HUDEP-2 (cell line): ENCODE results near the gene FANCF.

ENCODE experiments used
- DNase-seq, 76 experiments: peaks; one replicate each; lab custom pipeline; 2025; ENCODE audit not compliant: unreplicated experiment in 76 of 76; lab: John Stamatoyannopoulos, UW

The FANCF gene

DNA sequence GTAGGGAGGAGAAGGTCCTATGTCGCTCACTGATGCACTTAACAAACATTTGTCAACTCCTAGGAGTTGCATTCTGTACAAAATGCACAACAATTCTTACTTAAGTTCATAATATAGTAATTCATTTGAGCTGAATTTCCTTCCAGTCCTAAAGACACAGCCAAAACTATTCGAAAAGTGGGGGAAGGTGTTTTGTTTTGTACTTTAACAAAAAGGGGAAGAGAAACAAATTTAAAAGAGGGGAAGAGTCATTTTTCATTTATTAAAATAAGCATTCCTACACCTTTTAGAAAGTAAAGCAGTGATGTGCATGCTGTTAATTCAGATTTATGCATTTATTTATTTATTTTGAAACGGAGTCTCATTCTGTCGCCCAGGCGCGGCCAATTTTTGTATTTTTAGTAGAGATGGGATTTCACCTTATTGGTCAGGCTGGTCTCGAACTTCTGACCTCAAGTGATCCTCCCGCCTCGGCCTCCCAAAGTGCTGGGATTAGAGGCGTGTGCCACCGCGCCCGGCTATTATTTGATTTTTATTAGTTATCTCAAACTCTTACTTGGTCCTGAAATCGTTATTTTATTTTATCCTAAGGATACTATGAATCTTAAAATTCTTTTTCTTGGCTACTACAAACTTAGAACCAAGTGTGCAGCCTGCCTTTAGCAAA lies 1.1 kb upstream of the FANCF start:
- peak in 1 of 76 experiments; percentile 6 for DNase-seq

DNA sequence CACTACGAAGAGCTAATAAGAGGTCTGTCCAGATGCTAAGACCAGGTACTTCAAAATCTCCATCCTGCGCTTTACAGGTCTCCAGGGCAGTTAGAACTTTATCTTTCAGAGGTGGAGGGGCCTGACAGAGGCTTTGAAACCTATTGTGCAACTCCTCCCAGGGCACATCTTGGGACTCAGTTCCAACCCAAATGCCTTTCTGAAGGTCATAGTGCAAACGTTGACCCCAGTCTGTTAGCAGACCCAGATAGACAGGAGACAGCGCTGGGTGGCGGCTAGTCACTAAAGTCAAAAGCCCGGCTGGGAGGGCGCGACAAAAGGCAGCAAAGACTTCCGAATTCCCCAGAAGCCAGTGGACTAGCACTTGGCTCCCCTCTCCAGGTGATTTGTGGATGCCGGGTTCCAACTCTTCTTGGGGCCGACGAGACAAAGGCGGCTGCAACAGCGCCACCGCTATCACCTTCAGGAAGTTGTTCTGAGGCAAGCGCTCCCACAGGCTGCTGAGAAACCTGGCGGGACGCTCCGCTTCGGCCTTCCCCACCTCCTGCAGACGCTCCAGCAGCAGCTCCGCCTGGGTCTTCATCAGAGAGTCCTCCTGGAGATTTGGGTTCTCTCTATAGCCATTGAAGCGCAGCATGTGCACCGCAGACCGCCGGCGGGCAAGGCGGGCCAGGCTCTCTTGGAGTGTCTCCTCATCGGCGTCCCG lies 728 bp downstream of the FANCF start:
- DNase-seq = peak in 60 of 76 experiments; percentile 1 to 73 (median 44)

DNA sequence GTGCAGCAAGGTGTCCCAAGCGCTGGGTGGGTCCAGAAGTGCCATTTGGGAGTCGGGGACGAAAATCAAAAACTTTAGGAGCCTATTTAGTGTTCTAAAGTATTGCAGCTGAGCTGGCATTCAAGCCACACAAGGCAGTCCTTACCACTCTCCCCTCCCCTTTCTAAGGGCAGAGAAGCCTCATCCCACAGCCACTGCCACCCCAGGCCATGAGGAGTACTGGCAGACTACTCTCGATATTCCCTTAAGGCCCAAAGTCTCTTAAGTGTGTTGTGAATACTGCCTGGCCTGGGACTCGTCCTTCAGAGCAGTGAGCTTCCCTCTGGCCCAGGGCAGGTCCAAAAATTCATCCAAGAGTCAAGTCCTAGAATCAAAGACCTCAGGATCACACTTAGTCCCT lies 7.8 kb downstream of the FANCF start:
- DNase-seq = no peak

DNA sequence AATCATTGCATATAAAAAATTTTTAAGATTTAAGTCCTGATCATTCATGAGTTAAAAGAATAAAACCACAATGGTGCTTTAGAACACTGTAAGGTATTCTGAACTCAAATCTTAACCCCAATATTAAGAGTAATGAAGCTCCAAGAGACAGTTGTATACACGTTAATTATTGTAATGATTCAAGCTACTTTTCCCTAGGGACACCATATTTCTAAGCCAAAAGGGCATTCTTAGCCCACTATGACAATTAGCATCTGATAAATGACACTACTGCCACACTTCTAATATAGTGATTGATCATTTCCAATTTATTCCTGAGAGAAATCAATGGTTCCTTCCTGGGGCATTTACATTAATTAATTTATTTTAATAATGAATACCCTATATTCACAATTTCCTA lies 21.7 kb downstream of the FANCF start:
- DNase-seq = no peak

DNA sequence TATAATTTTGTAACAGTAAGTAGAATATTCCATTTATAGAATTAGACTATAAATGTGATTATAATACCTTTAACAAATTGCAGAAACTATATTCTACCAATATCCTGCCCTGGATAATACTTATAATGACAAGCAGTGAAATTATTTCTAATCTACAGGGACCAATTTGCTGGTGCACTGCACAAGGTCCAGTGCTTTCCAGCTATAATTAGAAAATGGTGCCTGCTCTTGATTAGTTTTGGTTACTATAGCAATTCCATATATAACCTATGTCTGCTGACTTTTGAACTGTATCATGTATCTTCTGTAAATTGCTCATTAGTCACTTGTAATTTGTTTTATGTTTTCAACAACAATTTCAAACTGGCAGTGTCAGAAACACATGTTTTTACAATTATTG lies 23.1 kb downstream of the FANCF start:
- no peak for DNase-seq

DNA sequence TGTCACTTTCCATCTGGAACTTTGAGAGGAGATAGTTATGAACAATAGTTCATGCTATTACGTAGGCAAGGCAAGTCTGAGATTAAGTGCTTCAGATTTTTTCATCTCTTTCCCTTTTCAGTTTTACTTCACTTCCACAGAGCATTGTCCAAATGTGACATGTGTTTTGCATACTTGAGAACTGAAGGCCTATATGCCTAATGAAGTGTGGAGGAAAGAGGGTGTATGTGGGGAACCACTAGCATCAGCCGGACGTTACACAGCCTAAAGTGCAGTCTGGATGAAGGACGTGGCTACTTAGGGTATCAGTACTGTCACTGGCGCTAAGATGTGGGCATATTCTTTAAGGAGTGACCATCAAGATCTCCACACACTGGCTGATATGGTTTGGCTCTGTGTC lies 26.2 kb downstream of the FANCF start:
- DNase-seq = no peak

DNA sequence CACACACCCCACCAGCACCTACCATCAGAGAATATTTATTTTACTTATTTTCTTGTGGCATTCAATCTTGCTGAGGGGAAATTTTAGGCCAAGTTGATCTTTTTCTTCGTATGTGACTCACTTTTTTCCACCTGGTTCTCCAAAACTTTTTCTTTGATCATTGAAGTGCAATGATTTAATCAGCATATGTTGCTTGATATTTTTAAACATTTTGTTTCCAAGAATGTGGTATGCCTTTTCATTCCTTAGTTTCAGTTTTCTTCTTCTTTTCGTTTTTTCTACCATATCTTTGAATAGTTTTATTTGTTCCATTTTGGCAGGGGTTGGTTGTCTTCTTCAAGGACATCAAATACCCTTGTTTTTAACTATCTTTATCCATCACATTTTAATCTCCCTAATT lies 28.6 kb downstream of the FANCF start:
- DNase-seq = no peak

DNA sequence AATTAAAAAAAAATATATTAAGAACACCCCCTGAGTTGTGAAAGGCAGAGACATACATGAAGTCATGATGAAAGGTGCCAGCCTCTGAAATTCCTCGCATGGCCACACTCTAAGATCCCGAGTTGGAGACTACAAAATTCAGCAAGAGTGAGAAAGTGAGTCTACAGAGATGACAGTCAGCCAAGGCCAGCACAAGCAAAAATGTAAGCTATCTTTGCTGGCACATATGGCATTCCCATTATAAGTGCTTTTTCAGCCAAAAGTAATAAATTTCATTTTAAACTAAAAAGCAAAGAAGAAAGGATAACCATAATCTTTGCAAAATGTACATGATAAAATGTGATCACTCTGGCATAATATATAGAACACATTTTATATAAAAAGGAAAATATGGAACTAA lies 40.6 kb downstream of the FANCF start:
- DNase-seq = no peak

DNA sequence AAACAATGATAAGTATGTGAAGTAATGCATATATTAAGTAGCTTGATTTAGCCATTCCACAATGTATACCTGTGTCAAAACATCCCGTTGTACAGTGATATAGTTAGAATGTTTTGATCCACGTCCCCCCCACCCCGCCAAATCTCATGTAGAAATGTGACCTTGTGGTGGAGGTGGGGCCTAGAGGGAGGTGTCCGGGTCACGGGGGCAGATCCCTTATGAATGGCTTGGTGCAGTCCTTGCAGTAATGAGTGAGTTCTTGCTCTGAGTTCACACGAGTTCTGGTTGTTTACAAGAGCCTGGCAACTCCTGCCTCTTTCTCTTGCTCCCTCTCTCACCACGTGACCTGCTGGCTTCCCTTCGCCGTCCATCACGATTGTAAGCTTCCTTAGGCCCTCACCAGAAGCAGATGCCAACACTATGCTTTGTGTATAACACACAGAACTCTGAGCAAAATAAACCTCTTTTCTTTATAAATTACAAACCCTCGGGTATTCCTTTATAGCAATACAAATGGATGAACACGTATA lies 41.6 kb downstream of the FANCF start:
- DNase-seq = no peak

DNA sequence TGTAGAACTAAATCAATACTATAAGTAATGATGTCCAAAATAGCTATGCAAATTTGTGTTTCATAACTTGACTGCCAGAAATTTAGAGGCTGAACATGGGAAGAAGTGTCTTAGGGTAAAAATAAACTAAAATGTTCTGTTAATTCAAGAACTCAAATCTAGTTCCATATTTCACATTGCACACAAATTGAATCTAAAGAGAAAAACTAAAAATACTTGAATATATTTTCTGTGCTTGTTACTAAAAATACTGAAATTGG lies 43.5 kb downstream of the FANCF start:
- no peak for DNase-seq

DNA sequence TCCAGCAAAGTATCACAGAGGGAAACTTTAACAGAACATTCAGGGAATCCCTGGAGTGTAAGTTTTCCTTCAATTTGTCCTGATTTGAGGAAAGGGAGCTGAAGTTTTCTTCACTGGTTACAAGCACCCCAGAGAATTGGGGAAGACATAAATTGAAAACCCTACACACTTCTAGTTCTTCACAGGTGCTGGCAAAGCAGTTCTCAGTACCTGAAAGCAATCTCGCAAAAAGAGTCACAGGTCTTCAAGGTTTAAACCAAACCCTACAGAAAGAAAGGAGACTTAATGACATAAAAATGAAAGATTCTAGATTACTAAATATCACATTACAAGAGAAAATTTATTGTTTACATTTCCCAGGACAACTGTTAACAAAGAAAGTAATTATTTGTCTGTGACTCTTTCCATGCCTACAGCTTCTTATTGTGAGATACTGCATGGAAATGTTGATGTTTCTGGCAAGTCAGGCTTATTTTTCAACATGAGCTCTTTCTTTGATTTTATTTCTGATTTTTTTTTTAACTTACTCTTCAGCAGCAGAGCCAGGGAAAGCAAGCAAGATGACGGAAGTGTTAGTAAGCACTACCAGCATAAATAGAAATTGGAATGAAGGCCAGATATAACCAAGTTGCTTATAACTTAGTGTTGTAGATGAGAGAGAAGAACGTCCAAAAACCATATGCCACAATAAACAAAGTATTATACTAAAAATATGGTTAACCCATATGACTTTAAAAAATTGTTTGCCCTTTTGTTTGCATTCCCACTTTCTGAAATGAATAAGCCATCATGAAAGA lies 44.1 kb downstream of the FANCF start:
- no peak for DNase-seq

DNA sequence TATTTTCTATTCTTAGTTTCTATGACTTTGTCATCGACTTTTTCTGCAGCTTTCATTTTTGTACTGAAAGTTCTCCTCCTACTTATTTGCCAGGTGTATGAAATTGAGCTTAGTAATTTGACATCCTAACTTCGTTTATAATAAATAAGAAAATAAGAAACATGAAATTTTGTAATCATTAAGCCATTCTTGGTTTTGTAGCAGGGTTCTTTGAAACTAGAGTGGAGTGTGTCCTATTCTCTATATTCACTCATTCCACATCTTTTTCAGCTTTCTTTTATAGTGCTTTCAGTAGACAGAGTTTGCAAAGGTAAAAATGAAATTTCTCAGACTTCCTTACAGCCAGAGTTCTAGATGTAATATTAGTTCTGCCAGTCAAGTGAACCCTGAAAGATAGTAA lies 47.8 kb downstream of the FANCF start:
- no peak for DNase-seq
